ENCODE data around the gene GALNT14. TPM values are rescaled to one million over a fixed set of nuclear protein-coding genes. Genes with fewer than 3 reads are reported as not detected.

The GALNT14 gene
- total and polyA plus RNA-seq, 9 of the 15 experiments (the other 6 are each of a cell fraction or from before 2014, with no cell fraction given), result 0.11 TPM; not detected in 8

DNA sequence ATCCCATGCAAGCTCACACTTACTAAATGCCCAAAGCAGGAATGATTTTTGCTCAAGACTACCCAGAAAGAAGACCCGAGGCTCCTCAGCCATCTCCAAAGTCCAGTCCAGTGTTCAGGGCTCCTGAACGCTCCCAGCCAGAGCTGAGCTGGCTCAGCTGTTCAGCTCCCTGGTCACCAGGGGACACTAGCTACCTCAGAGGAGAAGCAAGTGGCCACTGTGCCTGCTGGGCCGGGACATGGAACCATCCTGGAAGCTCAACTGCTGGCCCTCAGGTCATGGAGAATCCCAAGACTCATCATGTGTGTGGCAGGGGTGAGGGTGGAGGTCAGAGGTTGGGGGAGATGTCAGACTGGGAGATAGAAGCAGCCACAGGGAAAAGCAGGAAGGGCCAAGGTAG, 89.0 kb downstream of the GALNT14 start:
- ATAC-seq (no peak), FAIRE-seq (no peak), DNase-seq (ENCODE audit: extremely low read depth in 1 of 4, low spot score in 3 of 4) (no peak)
- ChIA-PET CTCF (ENCODE audit: low intra/inter-chr PET ratio) (no interaction called here), POLR2A (no interaction called here)
- 3% methylated on average over 3 of the region's 3 CpGs for WGBS (ENCODE audit: insufficient coverage, low coverage, missing lambda C conversion rate)
- Histone ChIP-seq H3K4me1 (replicated peaks in 1 of 2; ENCODE audit: control insufficient read depth in 2 of 2, insufficient read depth in 2 of 2, low read length in 2 of 2) (no peaks in the 10 kb centered on the region), H3K27ac (ENCODE audit: extremely low read depth, low read depth, low read length) (no peak overlapping the region), H3K36me3 (ENCODE audit: control insufficient read depth, insufficient read depth, low read length) (no peaks in the 10 kb centered on the region), H2AFZ (ENCODE audit: low read depth, low read length) (no peak overlapping the region), H3K4me3 (no peak overlapping the region), H3K27me3 (ENCODE audit: control insufficient read depth in 2 of 2, insufficient read depth in 2 of 2, low read length in 2 of 2) (peaks cover 0 to 34% of the 10 kb centered on the region in 2 experiments; a peak in 2 of 5 replicates), H3K79me2 (ENCODE audit: control insufficient read depth, insufficient read depth, low read length) (no peaks in the 10 kb centered on the region), H3K9ac (ENCODE audit: insufficient read depth in 1 of 2, low read depth in 2 of 2, low read length in 2 of 2) (no peak overlapping the region), H3K9me3 (replicated peaks; ENCODE audit: control insufficient read depth, insufficient read depth, low read depth, low read length) (no peaks in the 10 kb centered on the region), H4K20me1 (replicated peaks; ENCODE audit: control insufficient read depth, insufficient read depth, low read length) (no peaks in the 10 kb centered on the region; the same call in 1 of the 2 replicates), H3K9me1 (ENCODE audit: control insufficient read depth, insufficient read depth, low read length) (no peaks in the 10 kb centered on the region), H3K4me2 (ENCODE audit: insufficient read depth, low read length) (no peak overlapping the region)
- in situ Hi-C loops (cut with MboI), result no loop called here
- BruUV-seq (replicated peaks), result no TSS peak
- TF ChIP-seq ZNF76 (CRISPR knock-in tag; IDR thresholded peaks at IDR 0.05; ENCODE audit: borderline replicate concordance), result no peak
- intact Hi-C loops (cut with micrococcal nuclease), result no loop called here

DNA sequence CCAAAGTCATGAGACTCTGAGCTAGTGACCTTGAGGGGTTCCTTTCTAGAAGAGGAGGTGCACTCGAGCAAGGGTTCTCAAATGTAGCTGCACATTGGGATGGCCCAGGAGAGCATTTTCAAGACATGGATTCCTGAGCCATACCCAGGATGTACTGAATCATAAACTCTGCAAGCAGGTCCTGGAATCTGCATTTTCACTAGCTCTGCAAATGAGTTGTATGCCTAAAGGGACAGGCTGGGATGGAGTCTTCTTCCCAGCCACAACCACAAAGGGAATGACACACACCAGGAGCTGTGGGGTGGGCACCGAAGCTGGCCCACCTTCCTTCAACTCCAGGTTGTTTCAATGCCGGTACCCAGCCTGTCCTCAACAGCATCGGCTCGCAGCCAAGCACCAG, 90.6 kb downstream of the GALNT14 start:
- BruUV-seq (replicated peaks), result no TSS peak
- POLR2A ChIA-PET, result no interaction called here
- H3K4me3 ChIP-seq, result no peak overlapping the region
- no peak for FAIRE-seq
- WGBS (ENCODE audit: insufficient coverage, low coverage, missing lambda C conversion rate), result 0% methylated on average over 4 of the region's 5 CpGs
- H3K27me3 ChIP-seq (ENCODE audit: control insufficient read depth in 2 of 2, insufficient read depth in 2 of 2, low read length in 2 of 2), result peaks cover 0 to 19% of the 10 kb centered on the region in 2 experiments; a peak in 2 of 5 replicates
- H3K9ac ChIP-seq (ENCODE audit: insufficient read depth in 1 of 2, low read depth in 2 of 2, low read length in 2 of 2), result no peak overlapping the region
- no peaks in the 10 kb centered on the region for H3K36me3 ChIP-seq (ENCODE audit: control insufficient read depth, insufficient read depth, low read length)
- no peak overlapping the region for H3K27ac ChIP-seq (ENCODE audit: extremely low read depth, low read depth, low read length)
- DNase-seq (ENCODE audit: extremely low read depth in 1 of 4, low spot score in 3 of 4), result no peak
- no peaks in the 10 kb centered on the region for H3K4me1 ChIP-seq (replicated peaks in 1 of 2; ENCODE audit: control insufficient read depth in 2 of 2, insufficient read depth in 2 of 2, low read length in 2 of 2)
- CTCF ChIA-PET (ENCODE audit: low intra/inter-chr PET ratio), result no interaction called here
- no peaks in the 10 kb centered on the region for H3K9me1 ChIP-seq (ENCODE audit: control insufficient read depth, insufficient read depth, low read length)
- no peak overlapping the region for H3K4me2 ChIP-seq (ENCODE audit: insufficient read depth, low read length)
- in situ Hi-C loops (cut with MboI) (no loop called here), intact Hi-C loops (cut with micrococcal nuclease) (no loop called here)
- H3K9me3 ChIP-seq (replicated peaks; ENCODE audit: control insufficient read depth, insufficient read depth, low read depth, low read length), result no peaks in the 10 kb centered on the region
- no peaks in the 10 kb centered on the region for H3K79me2 ChIP-seq (ENCODE audit: control insufficient read depth, insufficient read depth, low read length)
- no peak for ATAC-seq
- H2AFZ ChIP-seq (ENCODE audit: low read depth, low read length), result no peak overlapping the region
- H4K20me1 ChIP-seq (replicated peaks; ENCODE audit: control insufficient read depth, insufficient read depth, low read length), result no peaks in the 10 kb centered on the region; the same call in 1 of the 2 replicates
- TF ChIP-seq, protein P1, sequence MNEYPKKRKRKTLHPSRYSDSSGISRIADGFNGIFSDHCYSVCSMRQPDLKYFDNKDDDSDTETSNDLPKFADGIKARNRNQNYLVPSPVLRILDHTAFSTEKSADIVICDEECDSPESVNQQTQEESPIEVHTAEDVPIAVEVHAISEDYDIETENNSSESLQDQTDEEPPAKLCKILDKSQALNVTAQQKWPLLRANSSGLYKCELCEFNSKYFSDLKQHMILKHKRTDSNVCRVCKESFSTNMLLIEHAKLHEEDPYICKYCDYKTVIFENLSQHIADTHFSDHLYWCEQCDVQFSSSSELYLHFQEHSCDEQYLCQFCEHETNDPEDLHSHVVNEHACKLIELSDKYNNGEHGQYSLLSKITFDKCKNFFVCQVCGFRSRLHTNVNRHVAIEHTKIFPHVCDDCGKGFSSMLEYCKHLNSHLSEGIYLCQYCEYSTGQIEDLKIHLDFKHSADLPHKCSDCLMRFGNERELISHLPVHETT (CRISPR knock-in tag; conservative IDR thresholded peaks at IDR 0.05 in 1 of 2, IDR thresholded peaks at IDR 0.05 in 1 of 2), result no peak
- TF ChIP-seq, protein P2, sequence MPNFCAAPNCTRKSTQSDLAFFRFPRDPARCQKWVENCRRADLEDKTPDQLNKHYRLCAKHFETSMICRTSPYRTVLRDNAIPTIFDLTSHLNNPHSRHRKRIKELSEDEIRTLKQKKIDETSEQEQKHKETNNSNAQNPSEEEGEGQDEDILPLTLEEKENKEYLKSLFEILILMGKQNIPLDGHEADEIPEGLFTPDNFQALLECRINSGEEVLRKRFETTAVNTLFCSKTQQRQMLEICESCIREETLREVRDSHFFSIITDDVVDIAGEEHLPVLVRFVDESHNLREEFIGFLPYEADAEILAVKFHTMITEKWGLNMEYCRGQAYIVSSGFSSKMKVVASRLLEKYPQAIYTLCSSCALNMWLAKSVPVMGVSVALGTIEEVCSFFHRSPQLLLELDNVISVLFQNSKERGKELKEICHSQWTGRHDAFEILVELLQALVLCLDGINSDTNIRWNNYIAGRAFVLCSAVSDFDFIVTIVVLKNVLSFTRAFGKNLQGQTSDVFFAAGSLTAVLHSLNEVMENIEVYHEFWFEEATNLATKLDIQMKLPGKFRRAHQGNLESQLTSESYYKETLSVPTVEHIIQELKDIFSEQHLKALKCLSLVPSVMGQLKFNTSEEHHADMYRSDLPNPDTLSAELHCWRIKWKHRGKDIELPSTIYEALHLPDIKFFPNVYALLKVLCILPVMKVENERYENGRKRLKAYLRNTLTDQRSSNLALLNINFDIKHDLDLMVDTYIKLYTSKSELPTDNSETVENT (CRISPR knock-in tag; IDR thresholded peaks at IDR 0.05), result no peak
- TF ChIP-seq CTBP1 (IDR thresholded peaks at IDR 0.05; ENCODE audit: borderline replicate concordance) (no peak), TARDBP (IDR thresholded peaks at IDR 0.05) (no peak), CREBBP (IDR thresholded peaks at IDR 0.05; ENCODE audit: low read depth, low read length) (no peak), SRSF3 (IDR thresholded peaks at IDR 0.05; ENCODE audit: insufficient read depth, low read length) (no peak), MBD2 (IDR thresholded peaks at IDR 0.05; ENCODE audit: borderline replicate concordance, low read depth) (no peak), ZNF79 (CRISPR knock-in tag; IDR thresholded peaks at IDR 0.05; ENCODE audit: low read depth) (no peak), FOXP1 (CRISPR knock-in tag; IDR thresholded peaks at IDR 0.05) (no peak), KDM5B (IDR thresholded peaks at IDR 0.05; ENCODE audit: insufficient replicate concordance, low read depth, low read length) (no peak)
- TF ChIP-seq, protein P3, sequence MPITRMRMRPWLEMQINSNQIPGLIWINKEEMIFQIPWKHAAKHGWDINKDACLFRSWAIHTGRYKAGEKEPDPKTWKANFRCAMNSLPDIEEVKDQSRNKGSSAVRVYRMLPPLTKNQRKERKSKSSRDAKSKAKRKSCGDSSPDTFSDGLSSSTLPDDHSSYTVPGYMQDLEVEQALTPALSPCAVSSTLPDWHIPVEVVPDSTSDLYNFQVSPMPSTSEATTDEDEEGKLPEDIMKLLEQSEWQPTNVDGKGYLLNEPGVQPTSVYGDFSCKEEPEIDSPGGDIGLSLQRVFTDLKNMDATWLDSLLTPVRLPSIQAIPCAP (CRISPR knock-in tag; IDR thresholded peaks at IDR 0.05; ENCODE audit: borderline replicate concordance), result no peak
